WERI-Rb-1 (cell line): Measurements from ENCODE around the gene R3HDM4.
"Not testable (repeated sequence)": the region's sequence is repeated elsewhere in the genome, so short reads cannot be mapped to it uniquely, and the experiment has no call there.

ENCODE experiments used
- DNase-seq: peaks from one replicate; pipeline ENCODE4 v3.0.0-alpha.2; 2020
- H3K27ac ChIP-seq: fragments of 250-450 bp; sonication (Bioruptor Pico); 2 replicates; pipeline ENCODE4 v1.5.1; 2020; ENCODE audit warnings: mild to moderate bottlenecking, moderate library complexity
- H3K27me3 ChIP-seq: fragments of 250-450 bp; sonication (Bioruptor Pico); 2 replicates; pipeline ENCODE4 v1.5.1; 2021; ENCODE audit warnings: mild to moderate bottlenecking, low read depth, moderate library complexity; ENCODE audit not compliant: insufficient read depth, severe bottlenecking
- H3K36me3 ChIP-seq: fragments of 250-450 bp; sonication (Bioruptor Pico); 2 replicates; pipeline ENCODE4 v1.5.1; 2020; ENCODE audit warnings: mild to moderate bottlenecking, moderate library complexity
- H3K4me3 ChIP-seq: 2 replicates; pipeline ENCODE4 v1.5.1; 2011; ENCODE audit warnings: low read depth, mild to moderate bottlenecking, control low read depth, low read length
- H3K9me3 ChIP-seq: fragments of 250-450 bp; sonication (Bioruptor Pico); 2 replicates; pipeline ENCODE4 v1.5.1; 2021; ENCODE audit warnings: mild to moderate bottlenecking, moderate library complexity; ENCODE audit not compliant: severe bottlenecking
- CTCF ChIP-seq: IDR thresholded peaks from 2 replicates; pipeline ENCODE4 v1.5.1; 2011; ENCODE audit warnings: low read depth, mild to moderate bottlenecking, control low read depth, inconsistent platforms, low read length

Gene R3HDM4

GRCh38 chr19:883661-884211 is 29.3 kb downstream of the R3HDM4 start:
- no peak overlapping the region for H3K4me3 ChIP-seq
- no peaks in the 10 kb centered on the region for H3K9me3 ChIP-seq
- TF ChIP-seq CTCF: no peak
- DNase-seq: no peak
- peaks cover 75% of the 10 kb centered on the region for H3K36me3 ChIP-seq
- H3K27ac ChIP-seq: no peak overlapping the region
- H3K27me3 ChIP-seq: no peaks in the 10 kb centered on the region

DNA sequence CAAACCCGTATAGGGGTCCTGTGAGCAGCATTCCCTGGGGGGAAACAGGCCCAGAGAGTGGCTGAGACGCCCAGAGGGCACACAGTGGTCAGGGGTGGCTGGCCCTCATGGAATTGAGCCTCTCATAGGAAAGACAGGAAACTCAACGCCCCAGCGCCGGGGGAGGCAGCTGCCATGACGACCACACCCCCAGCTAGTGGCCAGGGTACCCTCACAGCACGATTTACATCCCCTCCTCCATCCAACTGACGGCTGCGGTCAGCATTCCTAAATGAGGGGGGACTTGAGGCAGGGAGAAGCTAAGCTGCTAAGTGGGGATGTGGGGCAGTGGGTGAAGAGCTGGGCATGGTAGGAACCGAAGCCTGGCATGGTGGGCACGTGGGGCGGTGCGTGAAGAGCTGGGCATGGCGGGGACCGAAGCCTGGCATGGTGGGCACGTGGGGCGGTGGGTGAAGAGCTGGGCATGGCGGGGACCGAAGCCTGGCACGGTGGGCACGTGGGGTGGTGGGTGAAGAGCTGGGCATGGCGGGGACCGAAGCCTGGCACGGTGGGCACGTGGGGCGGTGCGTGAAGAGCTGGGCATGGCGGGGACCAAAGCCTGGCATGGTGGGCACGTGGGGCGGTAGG is 30.0 kb downstream of the R3HDM4 start:
- Histone ChIP-seq H3K9me3 (no peaks in the 10 kb centered on the region), H3K27ac (no peak overlapping the region), H3K27me3 (no peaks in the 10 kb centered on the region), H3K4me3 (no peak overlapping the region), H3K36me3 (peaks cover 67% of the 10 kb centered on the region)
- DNase-seq: no peak
- no peak for TF ChIP-seq CTCF

DNA sequence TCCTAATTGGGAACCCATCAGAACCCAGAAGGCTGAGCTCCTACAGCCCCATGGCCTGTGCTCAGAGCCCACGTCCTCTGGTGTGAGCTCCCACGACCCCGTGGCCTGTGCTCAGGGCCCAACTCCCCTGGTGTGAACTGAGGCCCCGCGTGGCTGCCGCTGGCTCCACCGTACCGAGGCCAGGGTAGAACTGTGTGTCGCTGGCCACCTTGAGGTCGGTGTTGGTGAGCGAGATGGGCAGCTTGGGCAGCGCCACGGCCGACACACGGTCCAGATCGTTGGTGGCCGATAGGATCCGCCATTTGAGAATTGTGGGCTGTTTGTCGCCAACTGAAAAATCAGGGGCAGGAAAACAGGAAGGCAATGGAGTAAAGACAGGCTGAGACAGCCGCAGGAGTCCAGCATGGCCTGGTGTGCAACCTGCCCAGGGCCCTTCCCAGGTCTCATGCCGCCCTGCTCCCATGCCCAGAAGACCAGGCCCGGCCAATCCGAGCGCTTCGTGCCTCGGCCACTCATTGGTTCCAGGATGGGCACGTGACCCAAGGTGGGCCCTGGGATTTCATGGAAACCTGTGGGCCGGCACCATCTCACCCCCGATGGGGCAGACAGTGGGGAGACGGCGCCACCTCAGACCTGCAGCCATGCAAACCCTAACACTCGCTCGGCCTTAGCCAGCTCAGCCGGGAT is 31.5 kb downstream of the R3HDM4 start:
- H3K27ac ChIP-seq: no peak overlapping the region
- no peaks in the 10 kb centered on the region for H3K9me3 ChIP-seq
- TF ChIP-seq CTCF: no peak
- no peak for DNase-seq
- H3K36me3 ChIP-seq: peaks cover 58% of the 10 kb centered on the region
- H3K4me3 ChIP-seq: no peak overlapping the region
- H3K27me3 ChIP-seq: no peaks in the 10 kb centered on the region

DNA sequence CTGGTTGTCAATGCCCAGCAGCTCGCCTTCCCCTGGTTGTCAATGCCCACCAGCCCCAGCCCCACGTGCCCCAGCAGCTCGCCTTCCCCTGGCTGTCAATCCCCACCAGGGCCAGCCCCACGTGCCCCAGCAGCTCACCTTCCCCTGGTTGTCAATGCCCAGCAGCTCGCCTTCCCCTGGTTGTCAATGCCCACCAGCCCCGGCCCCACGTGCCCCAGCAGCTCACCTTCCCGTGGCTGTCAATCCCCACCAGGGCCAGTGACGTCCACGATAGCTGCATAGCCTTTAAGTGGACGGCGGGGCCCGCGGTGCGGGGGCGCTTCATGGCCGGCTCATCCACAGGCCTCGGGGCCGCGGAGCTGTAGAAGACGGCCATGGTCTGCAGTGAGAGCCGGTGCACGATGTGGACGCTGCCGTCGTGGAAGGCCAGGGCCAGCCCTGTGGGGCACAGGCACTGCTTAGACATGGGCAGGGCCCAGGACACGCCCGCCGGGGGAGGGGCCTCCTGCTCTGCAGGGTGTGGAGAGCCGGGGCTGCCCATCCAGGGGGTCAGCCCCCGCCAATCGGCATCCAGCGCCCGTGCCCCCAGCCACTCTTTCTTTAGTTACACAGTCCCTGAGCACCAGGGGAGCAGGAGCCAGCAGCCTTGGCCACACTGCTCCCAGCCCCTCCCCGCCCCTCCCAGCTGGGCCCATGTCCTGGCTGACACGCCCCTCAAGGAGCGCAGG is 33.1 kb downstream of the R3HDM4 start:
- no peak for TF ChIP-seq CTCF
- no peak overlapping the region for H3K27ac ChIP-seq
- H3K36me3 ChIP-seq: peaks cover 57% of the 10 kb centered on the region
- no peak overlapping the region for H3K4me3 ChIP-seq
- H3K27me3 ChIP-seq: no peaks in the 10 kb centered on the region
- no peak for DNase-seq
- H3K9me3 ChIP-seq: no peaks in the 10 kb centered on the region

GRCh38 chr19:878751-879561 is 34.1 kb downstream of the R3HDM4 start:
- H3K4me3 ChIP-seq, H3K27ac ChIP-seq, H3K9me3 ChIP-seq, H3K27me3 ChIP-seq, DNase-seq: not testable (repeated sequence)
- H3K36me3 ChIP-seq: peaks cover 58% of the 10 kb centered on the region

GRCh38 chr19:877992-878660 is 34.9 kb downstream of the R3HDM4 start:
- H3K4me3 ChIP-seq, H3K27me3 ChIP-seq, DNase-seq, H3K27ac ChIP-seq, H3K9me3 ChIP-seq: not testable (repeated sequence)
- H3K36me3 ChIP-seq: peaks cover 60% of the 10 kb centered on the region
